BLaER1 treated with 17β-estradiol and CSF1 and Interleukin-3, amounts not matched to agents 10 nM and 100 nM (cell line): Measurements from ENCODE around the gene EXOSC3.
"Not testable (repeated sequence)": the region's sequence is repeated elsewhere in the genome, so short reads cannot be mapped to it uniquely, and the experiment has no call there.

Source experiments
- H3K27ac ChIP-seq, 11 experiments: shearing (Covaris generic); formaldehyde crosslinking; 2 replicates each; pipeline ENCODE4 v1.8.1; 2022
- H3K27me3 ChIP-seq, 11 experiments: shearing (Covaris generic); formaldehyde crosslinking; 2 replicates each; pipeline ENCODE4 v1.8.1; 2022
- H3K36me3 ChIP-seq, 11 experiments: shearing (Covaris generic); formaldehyde crosslinking; 2 replicates each; pipeline ENCODE4 v1.8.1; 2022
- H3K4me1 ChIP-seq, 10 experiments: shearing (Covaris generic); formaldehyde crosslinking; 2 replicates each; pipeline ENCODE4 v1.8.1; 2022
- H3K4me2 ChIP-seq, 11 experiments: shearing (Covaris generic); formaldehyde crosslinking; 2 replicates each; pipeline ENCODE4 v1.8.1; 2022
- H3K4me3 ChIP-seq, 10 experiments: shearing (Covaris generic); formaldehyde crosslinking; 2 replicates each; pipeline ENCODE4 v1.8.1; 2022
- H3K9ac ChIP-seq, 11 experiments: shearing (Covaris generic); formaldehyde crosslinking; 2 replicates each; pipeline ENCODE4 v1.8.1; 2022
- H3K9me3 ChIP-seq, 11 experiments: shearing (Covaris generic); formaldehyde crosslinking; replicated peaks in 1 of 11; 2 replicates each; pipeline ENCODE4 v1.8.1; 2022
- H4K20me1 ChIP-seq, 11 experiments: shearing (Covaris generic); formaldehyde crosslinking; 2 replicates each; pipeline ENCODE4 v1.8.1; 2022
- Cebpa-rat ChIP-seq, 11 experiments: shearing (Covaris generic); IDR thresholded peaks; 2 replicates each; pipeline ENCODE4 v1.8.1; 2022

Gene EXOSC3

DNA sequence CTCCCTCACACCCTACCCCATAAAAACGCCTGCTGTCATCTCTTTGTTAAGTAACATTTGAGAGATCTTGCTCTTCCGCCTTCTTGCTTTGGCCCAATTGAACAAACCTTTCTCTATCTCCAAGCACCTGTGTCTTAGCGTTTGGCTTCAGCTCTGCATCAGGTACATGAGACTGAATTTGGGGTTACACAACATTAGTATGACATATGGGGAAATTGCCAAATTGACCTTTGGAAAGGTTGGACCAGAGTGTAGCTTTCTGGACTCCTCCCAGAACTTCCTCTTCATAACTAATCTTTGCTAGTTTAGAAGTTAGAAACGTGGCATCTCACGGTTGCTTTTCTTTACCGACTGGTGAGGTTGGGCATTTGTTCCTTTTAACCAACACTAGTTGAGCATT is 3.5 kb upstream of the EXOSC3 start:
- no peaks in the 10 kb centered on the region for H3K27me3 ChIP-seq
- no peak overlapping the region for H3K9ac ChIP-seq
- H3K4me1 ChIP-seq: peaks cover 7 to 19% (median 15%) of the 10 kb centered on the region in 10 experiments
- peaks cover 0 to 13% (median 5%) of the 10 kb centered on the region in 11 experiments; a peak in 12 of 22 replicates for H4K20me1 ChIP-seq
- peaks cover 2 to 11% (median 5%) of the 10 kb centered on the region in 11 experiments for H3K36me3 ChIP-seq
- H3K4me2 ChIP-seq: no peak overlapping the region
- H3K27ac ChIP-seq: no peak overlapping the region
- no peaks in the 10 kb centered on the region; a peak in 1 of 22 replicates for H3K9me3 ChIP-seq
- TF ChIP-seq Cebpa-rat (IDR thresholded peaks at IDR 0.05): no peak
- no peak overlapping the region for H3K4me3 ChIP-seq

DNA sequence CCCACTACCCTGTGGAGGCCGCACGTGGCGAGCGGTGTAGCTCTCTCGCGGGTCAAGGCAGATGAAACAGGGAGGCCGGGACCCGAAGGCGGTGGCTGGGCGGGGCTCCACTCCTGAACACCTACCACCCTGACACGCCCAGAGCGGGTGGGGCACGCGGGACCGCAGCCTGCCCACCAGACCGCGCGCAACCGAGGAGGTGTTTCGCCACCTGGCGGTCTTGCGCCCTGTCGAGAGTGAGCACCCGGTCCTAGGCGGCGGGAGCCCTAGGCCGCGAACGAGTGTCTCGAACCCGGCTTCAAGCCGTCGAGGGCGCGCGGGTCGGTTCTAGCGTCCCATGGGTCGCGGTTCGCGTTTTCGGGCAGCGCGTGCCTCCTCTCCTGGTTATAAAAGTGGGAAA is 2.2 kb upstream of the EXOSC3 start:
- Histone ChIP-seq H3K9me3 (no peaks in the 10 kb centered on the region; a peak in 1 of 22 replicates), H3K9ac (no peak overlapping the region), H3K4me3 (no peak overlapping the region), H3K4me2 (no peak overlapping the region), H3K27me3 (no peaks in the 10 kb centered on the region), H4K20me1 (peaks cover 4 to 26% (median 14%) of the 10 kb centered on the region in 11 experiments; a peak in 18 of 22 replicates), H3K4me1 (peaks cover 20 to 31% (median 28%) of the 10 kb centered on the region in 10 experiments), H3K27ac (no peak overlapping the region), H3K36me3 (peaks cover 15 to 24% (median 18%) of the 10 kb centered on the region in 11 experiments)
- TF ChIP-seq Cebpa-rat (IDR thresholded peaks at IDR 0.05): no peak

DNA sequence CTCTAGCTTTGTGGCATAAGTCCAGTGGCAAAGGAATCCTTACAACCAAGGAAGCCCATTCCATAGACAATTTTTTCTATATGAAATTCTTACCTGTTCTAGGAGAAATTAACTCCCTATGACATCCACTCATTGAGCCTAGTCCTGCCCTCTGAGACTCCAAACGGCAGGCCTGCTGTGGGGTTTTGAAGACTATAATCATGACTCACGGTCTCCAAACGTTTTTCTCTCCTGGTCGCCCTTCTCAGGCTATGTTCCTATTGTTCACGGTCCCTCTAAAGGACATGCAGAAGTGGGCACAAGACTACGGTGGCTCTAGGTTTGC is 611 bp downstream of the EXOSC3 start:
- Histone ChIP-seq H3K27me3 (no peaks in the 10 kb centered on the region), H3K4me1 (peaks cover 24 to 35% (median 31%) of the 10 kb centered on the region in 10 experiments), H3K36me3 (peaks cover 43 to 47% (median 45%) of the 10 kb centered on the region in 11 experiments), H3K9ac (peak overlapping the region; percentile 88 to 94 (median 90)), H4K20me1 (peaks cover 9 to 54% (median 36%) of the 10 kb centered on the region in 11 experiments; a peak in 18 of 22 replicates), H3K27ac (peak overlapping the region; percentile 68 to 94 (median 89)), H3K4me2 (peak overlapping the region; percentile 76 to 96 (median 93)), H3K4me3 (peak overlapping the region; percentile 74 to 97 (median 86)), H3K9me3 (no peaks in the 10 kb centered on the region; a peak in 1 of 22 replicates)
- TF ChIP-seq Cebpa-rat (IDR thresholded peaks at IDR 0.05): no peak

DNA sequence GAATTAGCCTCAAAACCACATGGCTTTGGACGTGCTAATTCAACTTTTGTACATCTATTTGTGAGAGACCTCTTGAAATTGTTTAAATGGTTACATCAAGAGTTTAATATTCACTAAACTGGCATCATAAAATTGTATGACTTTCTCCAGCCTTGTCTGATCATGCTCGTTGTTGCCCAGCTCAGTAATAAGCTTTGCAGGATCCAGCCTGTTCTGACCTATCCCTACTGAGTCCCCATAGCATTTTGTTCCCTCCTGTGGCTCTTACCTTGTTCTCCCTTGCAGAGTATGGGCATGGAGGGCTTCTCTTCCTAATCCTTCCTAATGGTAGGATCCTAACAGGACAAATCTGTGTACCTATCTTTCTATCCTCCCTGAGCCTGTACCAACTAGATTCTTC is 6.3 kb downstream of the EXOSC3 start:
- no peaks in the 10 kb centered on the region for H3K9me3 ChIP-seq
- peaks cover 94 to 100% (median 100%) of the 10 kb centered on the region in 11 experiments for H3K36me3 ChIP-seq
- TF ChIP-seq Cebpa-rat (IDR thresholded peaks at IDR 0.05): no peak
- H3K9ac ChIP-seq: no peak overlapping the region
- H3K4me1 ChIP-seq: peaks cover 16 to 20% (median 18%) of the 10 kb centered on the region in 10 experiments
- no peak overlapping the region for H3K4me2 ChIP-seq
- H3K27ac ChIP-seq: no peak overlapping the region
- peaks cover 9 to 81% (median 49%) of the 10 kb centered on the region in 11 experiments; a peak in 21 of 22 replicates for H4K20me1 ChIP-seq
- no peak overlapping the region for H3K4me3 ChIP-seq
- H3K27me3 ChIP-seq: no peaks in the 10 kb centered on the region

DNA sequence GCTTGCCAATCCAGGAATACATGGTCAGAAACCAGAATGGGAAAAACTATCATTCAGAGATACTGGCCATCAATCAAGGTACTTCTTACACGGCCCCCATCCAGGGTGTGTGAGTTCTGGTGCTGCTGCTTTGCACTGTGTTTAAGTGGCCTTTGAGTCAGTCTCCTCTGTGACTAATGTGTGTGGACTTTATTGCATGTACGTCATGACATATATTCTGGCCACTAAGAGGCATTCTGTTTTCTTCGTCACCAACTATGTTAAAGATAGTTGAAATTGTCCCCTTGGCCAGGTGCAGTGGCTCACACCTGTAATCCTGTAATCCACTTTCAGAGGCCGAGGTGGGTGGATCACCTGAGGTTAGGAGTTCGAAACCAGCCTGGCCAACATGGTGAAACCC is 8.5 kb downstream of the EXOSC3 start:
- Histone ChIP-seq H3K4me2 (no peak overlapping the region), H3K9ac (no peak overlapping the region), H3K4me1 (no peaks in the 10 kb centered on the region; a peak in 1 of 20 replicates), H3K27ac (no peak overlapping the region), H3K27me3 (no peaks in the 10 kb centered on the region), H4K20me1 (peaks cover 4 to 59% (median 32%) of the 10 kb centered on the region in 11 experiments; a peak in 19 of 22 replicates), H3K36me3 (peaks cover 92 to 100% (median 100%) of the 10 kb centered on the region in 11 experiments), H3K9me3 (no peaks in the 10 kb centered on the region), H3K4me3 (no peak overlapping the region)
- no peak for TF ChIP-seq Cebpa-rat (IDR thresholded peaks at IDR 0.05)

DNA sequence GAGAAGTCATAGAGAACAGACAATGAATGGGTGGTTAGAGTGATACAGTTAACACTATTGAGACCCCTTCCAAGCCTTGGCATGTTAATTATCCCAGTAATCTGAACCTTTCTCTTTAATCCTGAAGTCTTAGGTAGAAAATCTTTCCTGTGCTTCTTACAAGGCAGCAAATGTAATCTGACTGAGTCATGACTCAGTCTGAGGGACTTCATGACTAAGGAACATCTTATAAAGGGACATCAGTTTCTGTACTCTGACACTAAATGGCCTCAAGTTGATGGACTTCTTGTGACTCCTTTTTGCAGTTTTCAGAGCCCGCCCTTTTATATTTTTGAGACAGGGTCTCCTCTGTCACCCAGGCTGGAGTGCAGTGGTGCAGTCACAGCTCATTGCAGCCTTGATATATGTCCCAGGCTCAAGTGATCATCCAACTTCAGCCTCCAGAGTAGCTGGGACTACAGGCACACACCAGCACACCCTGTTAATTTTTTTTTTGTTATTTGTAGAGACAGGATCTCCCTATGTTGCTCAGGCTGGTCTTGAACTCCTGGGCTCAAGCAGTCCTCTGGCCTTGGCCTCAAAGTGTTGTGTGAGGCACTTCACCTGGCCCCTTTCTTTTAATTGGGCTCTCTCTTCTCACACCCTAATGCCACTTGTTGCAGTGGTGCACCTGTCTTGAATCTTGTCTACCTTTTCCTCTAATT is 9.5 kb downstream of the EXOSC3 start:
- H3K27ac ChIP-seq: no peak overlapping the region
- no peak overlapping the region for H3K4me2 ChIP-seq
- no peak overlapping the region for H3K9ac ChIP-seq
- TF ChIP-seq Cebpa-rat (IDR thresholded peaks at IDR 0.05): no peak
- H3K27me3 ChIP-seq: no peaks in the 10 kb centered on the region
- no peak overlapping the region for H3K4me3 ChIP-seq
- peaks cover 89 to 100% (median 99%) of the 10 kb centered on the region in 11 experiments for H3K36me3 ChIP-seq
- H3K9me3 ChIP-seq: no peaks in the 10 kb centered on the region
- H4K20me1 ChIP-seq: peaks cover 0 to 50% (median 27%) of the 10 kb centered on the region in 11 experiments; a peak in 17 of 22 replicates
- no peaks in the 10 kb centered on the region for H3K4me1 ChIP-seq

DNA sequence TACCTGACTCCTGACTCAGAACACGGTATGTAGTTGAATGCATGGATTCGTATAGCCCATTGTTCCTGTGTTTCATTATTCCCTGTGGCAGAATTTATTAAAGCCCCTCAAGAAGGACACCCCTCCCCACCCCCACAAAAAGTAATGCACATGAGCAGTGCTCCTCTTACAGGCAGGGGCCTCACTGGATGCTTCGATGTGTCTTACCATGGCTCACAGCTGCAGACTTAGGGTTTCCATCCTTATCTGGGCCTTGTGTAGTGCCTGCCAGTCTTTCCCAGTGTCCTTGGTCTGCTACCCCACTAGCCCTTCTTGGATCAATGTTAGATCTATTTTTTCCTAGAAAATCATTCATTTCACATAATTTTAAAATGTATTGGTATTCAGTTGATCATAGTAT is 14.9 kb downstream of the EXOSC3 start:
- Histone ChIP-seq H3K9ac (no peak overlapping the region), H3K4me2 (no peak overlapping the region), H3K36me3 (peaks cover 53 to 85% (median 71%) of the 10 kb centered on the region in 11 experiments), H4K20me1 (peaks cover 0 to 14% (median 5%) of the 10 kb centered on the region in 11 experiments; a peak in 8 of 22 replicates), H3K27ac (no peak overlapping the region), H3K27me3 (no peaks in the 10 kb centered on the region), H3K9me3 (peaks cover 0 to 4% (median 0%) of the 10 kb centered on the region in 11 experiments; a peak in 2 of 22 replicates), H3K4me3 (no peak overlapping the region), H3K4me1 (no peaks in the 10 kb centered on the region)
- TF ChIP-seq Cebpa-rat (IDR thresholded peaks at IDR 0.05): no peak

DNA sequence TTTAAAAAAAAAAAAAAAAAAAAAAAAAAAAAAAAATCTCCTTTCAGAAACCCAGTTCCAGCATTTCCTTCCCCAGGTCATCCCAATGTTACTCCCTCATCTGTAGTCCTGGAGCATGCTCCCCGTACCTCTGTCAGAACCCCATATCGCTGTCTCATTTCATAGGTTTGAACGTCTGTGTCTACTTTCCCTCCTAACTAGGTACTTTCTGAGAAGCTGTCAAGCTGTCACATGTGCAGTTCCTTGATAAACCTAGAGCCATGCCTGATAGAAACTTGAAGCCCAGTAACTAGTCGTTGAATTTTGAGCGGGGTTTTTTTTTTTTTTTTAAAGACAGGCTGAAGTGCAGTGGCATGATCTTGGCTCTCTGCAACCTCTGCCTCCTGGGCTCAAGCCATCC is 15.6 kb downstream of the EXOSC3 start:
- Histone ChIP-seq H3K4me2 (no peak overlapping the region), H4K20me1 (peaks cover 0 to 12% (median 5%) of the 10 kb centered on the region in 11 experiments; a peak in 4 of 22 replicates), H3K27me3 (no peaks in the 10 kb centered on the region), H3K9me3 (peaks cover 0 to 7% (median 0%) of the 10 kb centered on the region in 11 experiments; a peak in 2 of 22 replicates), H3K4me1 (no peaks in the 10 kb centered on the region), H3K27ac (no peak overlapping the region), H3K36me3 (peaks cover 53 to 85% (median 72%) of the 10 kb centered on the region in 11 experiments), H3K4me3 (no peak overlapping the region), H3K9ac (no peak overlapping the region)
- TF ChIP-seq Cebpa-rat (IDR thresholded peaks at IDR 0.05): no peak

DNA sequence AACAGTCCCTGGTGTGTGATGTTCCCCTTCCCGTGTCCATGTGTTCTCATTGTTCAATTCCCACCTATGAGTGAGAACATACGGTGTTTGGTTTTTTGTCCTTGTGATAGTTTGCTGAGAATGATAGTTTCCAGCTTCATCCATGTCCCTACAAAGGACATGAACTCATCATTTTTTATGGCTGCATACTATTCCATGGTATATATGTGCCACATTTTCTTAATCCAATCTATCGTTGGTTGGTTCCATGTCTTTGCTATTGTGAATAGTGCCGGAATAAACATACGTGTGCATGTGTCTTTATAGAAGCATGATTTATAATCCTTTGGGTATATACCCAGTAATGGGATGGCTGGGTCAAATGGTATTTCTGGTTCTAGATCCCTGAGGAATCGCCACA is 19.6 kb downstream of the EXOSC3 start:
- H3K9ac ChIP-seq, H3K27me3 ChIP-seq, H3K27ac ChIP-seq, H3K9me3 ChIP-seq, H3K4me3 ChIP-seq, H3K4me2 ChIP-seq, H3K4me1 ChIP-seq: not testable (repeated sequence)
- Histone ChIP-seq H4K20me1 (peaks cover 0 to 12% (median 4%) of the 10 kb centered on the region in 11 experiments; a peak in 3 of 22 replicates), H3K36me3 (peaks cover 22 to 75% (median 55%) of the 10 kb centered on the region in 11 experiments)
